Choroid plexus epithelial cell (primary cell): ENCODE results near the gene FXYD1.

Source experiments
- DNase-seq: peaks from one replicate; pipeline ENCODE4 v3.0.0-alpha.2; 2010; ENCODE audit warnings: low read depth
- H3K4me3 ChIP-seq: 2 replicates; pipeline ENCODE4 v1.5.1; 2011; ENCODE audit warnings: low read depth, mild to moderate bottlenecking, control low read depth, low read length, moderate library complexity
- CTCF ChIP-seq: conservative IDR thresholded peaks from 2 replicates; pipeline ENCODE4 v1.5.1; 2011; ENCODE audit warnings: low read depth, mild to moderate bottlenecking, control low read depth, inconsistent platforms, low read length, moderate library complexity

Gene FXYD1

GRCh38 chr19:35117116-35117515 is 21.5 kb upstream of the FXYD1 start:
- TF ChIP-seq CTCF: no peak
- DNase-seq: no peak
- no peak overlapping the region for H3K4me3 ChIP-seq

- no peak overlapping the region for H3K4me3 ChIP-seq
- TF ChIP-seq CTCF: no peak
- DNase-seq: no peak
Measured at GRCh38 chr19:35117799-35118198, 20.8 kb upstream of the FXYD1 start.

- no peak for TF ChIP-seq CTCF
- no peak overlapping the region for H3K4me3 ChIP-seq
- no peak for DNase-seq
Measured at GRCh38 chr19:35118268-35119020, 20.2 kb upstream of the FXYD1 start.

- TF ChIP-seq CTCF: no peak
- H3K4me3 ChIP-seq: no peak overlapping the region
- DNase-seq: no peak
Measured at GRCh38 chr19:35119091-35119490, 19.5 kb upstream of the FXYD1 start.

GRCh38 chr19:35119578-35120155 is 19.0 kb upstream of the FXYD1 start:
- DNase-seq: no peak
- no peak overlapping the region for H3K4me3 ChIP-seq
- no peak for TF ChIP-seq CTCF

GRCh38 chr19:35120492-35120891 is 18.1 kb upstream of the FXYD1 start:
- H3K4me3 ChIP-seq: no peak overlapping the region
- no peak for TF ChIP-seq CTCF
- DNase-seq: peak; percentile 58

- no peak overlapping the region for H3K4me3 ChIP-seq
- no peak for DNase-seq
- no peak for TF ChIP-seq CTCF
Measured at GRCh38 chr19:35120898-35121297, 17.7 kb upstream of the FXYD1 start.
